Loucy (cell line): ENCODE data around the gene SDS.

Experiments used
- H2AFZ ChIP-seq: fragments of 200-600 bp; sonication (generic); 2 replicates; pipeline ENCODE4 v1.6.0; 2016; ENCODE audit warnings: antibody characterized with exemption, mild to moderate bottlenecking, low read length, moderate library complexity
- H3F3A ChIP-seq: fragments of 200-600 bp; 2 replicates; pipeline ENCODE4 v1.6.0; 2016; ENCODE audit warnings: antibody characterized with exemption, low read depth, mild to moderate bottlenecking
- H3K27me3 ChIP-seq: fragments of 200-600 bp; sonication (generic); 2 replicates; pipeline ENCODE4 v1.6.1; 2014; ENCODE audit warnings: low read length, mild to moderate bottlenecking; ENCODE audit not compliant: insufficient read depth, poor library complexity, severe bottlenecking
- H3K36me3 ChIP-seq: fragments of 200-600 bp; sonication (generic); 2 replicates; pipeline ENCODE4 v1.6.1; 2016; ENCODE audit warnings: low read length; ENCODE audit not compliant: insufficient read depth
- H3K4me1 ChIP-seq: fragments of 200-600 bp; sonication (generic); 2 replicates; pipeline ENCODE4 v1.5.1; 2014; ENCODE audit warnings: low read length, mild to moderate bottlenecking; ENCODE audit not compliant: insufficient read depth, poor library complexity, severe bottlenecking
- H3K4me2 ChIP-seq: fragments of 200-600 bp; sonication (generic); 2 replicates; pipeline ENCODE4 v1.6.0; 2014; ENCODE audit warnings: antibody characterized with exemption, low read length, low read depth, mild to moderate bottlenecking; ENCODE audit not compliant: poor library complexity, severe bottlenecking
- H3K4me3 ChIP-seq: fragments of 200-600 bp; sonication (generic); 2 replicates; pipeline ENCODE4 v1.5.1; 2014; ENCODE audit warnings: low read length, mild to moderate bottlenecking, mixed read lengths; ENCODE audit not compliant: poor library complexity, severe bottlenecking
- H3K79me2 ChIP-seq: fragments of 200-600 bp; sonication (generic); 2 replicates; pipeline ENCODE4 v1.6.1; 2014; ENCODE audit warnings: low read length; ENCODE audit not compliant: insufficient read depth
- H3K9ac ChIP-seq: fragments of 200-600 bp; sonication (generic); 2 replicates; pipeline ENCODE4 v1.6.0; 2014; ENCODE audit warnings: mild to moderate bottlenecking, low read depth, low read length, moderate library complexity; ENCODE audit not compliant: poor library complexity, severe bottlenecking
- H3K9me2 ChIP-seq: fragments of 200-600 bp; sonication (generic); replicated peaks from 2 replicates; pipeline ENCODE4 v1.6.1; 2016; ENCODE audit warnings: low read depth, low read length, mixed read lengths
- H3K9me3 ChIP-seq: fragments of 200-600 bp; sonication (generic); 2 replicates; pipeline ENCODE4 v1.6.1; 2014; ENCODE audit warnings: mild to moderate bottlenecking, antibody characterized with exemption, low read length, low read depth; ENCODE audit not compliant: insufficient read depth
- H4K20me1 ChIP-seq: fragments of 200-600 bp; sonication (generic); 2 replicates; pipeline ENCODE4 v1.6.0; 2014; ENCODE audit warnings: antibody characterized with exemption, low read length, mild to moderate bottlenecking; ENCODE audit not compliant: insufficient read depth, poor library complexity, severe bottlenecking
- EZH2phosphoT487 ChIP-seq: fragments of 200-600 bp; IDR thresholded peaks from 2 replicates; pipeline ENCODE4 v1.6.1; 2018; ENCODE audit warnings: antibody characterized with exemption, mild to moderate bottlenecking, moderate library complexity, borderline replicate concordance
- TF ChIP-seq, protein P1 (sequence below): fragments of 200-600 bp; sonication (generic); conservative IDR thresholded peaks from 2 replicates; pipeline ENCODE4 v1.5.1; 2014; ENCODE audit warnings: mild to moderate bottlenecking, antibody characterized with exemption, low read length

The SDS gene

DNA sequence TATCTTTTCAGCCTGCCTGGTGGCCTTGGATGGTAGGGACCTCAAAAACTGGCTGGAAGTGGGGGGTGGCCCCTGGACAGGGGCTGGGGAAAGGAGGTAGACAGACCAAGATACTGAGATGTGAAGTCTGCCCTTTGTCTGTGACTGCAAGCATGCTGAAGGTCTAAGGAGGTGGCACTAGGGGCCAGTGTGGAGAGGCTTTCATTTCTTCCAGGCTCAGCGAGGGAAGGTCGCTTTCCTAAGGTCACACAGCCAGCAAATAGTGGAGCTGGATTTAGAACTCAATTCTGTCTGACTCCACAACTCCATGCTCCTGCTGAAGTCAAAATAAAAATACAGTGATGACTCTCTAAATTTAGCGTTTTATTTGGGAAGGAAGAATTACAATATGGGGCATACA is 56.6 kb downstream of the SDS start:
- H3K9me3 ChIP-seq: no peaks in the 10 kb centered on the region
- no peaks in the 10 kb centered on the region for H3F3A ChIP-seq
- H4K20me1 ChIP-seq: no peaks in the 10 kb centered on the region
- H2AFZ ChIP-seq: no peak overlapping the region
- no peaks in the 10 kb centered on the region for H3K4me1 ChIP-seq
- no peak overlapping the region for H3K4me3 ChIP-seq
- H3K9me2 ChIP-seq: no peaks in the 10 kb centered on the region
- TF ChIP-seq, protein P1, sequence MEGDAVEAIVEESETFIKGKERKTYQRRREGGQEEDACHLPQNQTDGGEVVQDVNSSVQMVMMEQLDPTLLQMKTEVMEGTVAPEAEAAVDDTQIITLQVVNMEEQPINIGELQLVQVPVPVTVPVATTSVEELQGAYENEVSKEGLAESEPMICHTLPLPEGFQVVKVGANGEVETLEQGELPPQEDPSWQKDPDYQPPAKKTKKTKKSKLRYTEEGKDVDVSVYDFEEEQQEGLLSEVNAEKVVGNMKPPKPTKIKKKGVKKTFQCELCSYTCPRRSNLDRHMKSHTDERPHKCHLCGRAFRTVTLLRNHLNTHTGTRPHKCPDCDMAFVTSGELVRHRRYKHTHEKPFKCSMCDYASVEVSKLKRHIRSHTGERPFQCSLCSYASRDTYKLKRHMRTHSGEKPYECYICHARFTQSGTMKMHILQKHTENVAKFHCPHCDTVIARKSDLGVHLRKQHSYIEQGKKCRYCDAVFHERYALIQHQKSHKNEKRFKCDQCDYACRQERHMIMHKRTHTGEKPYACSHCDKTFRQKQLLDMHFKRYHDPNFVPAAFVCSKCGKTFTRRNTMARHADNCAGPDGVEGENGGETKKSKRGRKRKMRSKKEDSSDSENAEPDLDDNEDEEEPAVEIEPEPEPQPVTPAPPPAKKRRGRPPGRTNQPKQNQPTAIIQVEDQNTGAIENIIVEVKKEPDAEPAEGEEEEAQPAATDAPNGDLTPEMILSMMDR: no peak
- no peak for TF ChIP-seq EZH2phosphoT487
- H3K79me2 ChIP-seq: no peaks in the 10 kb centered on the region
- H3K9ac ChIP-seq: no peak overlapping the region
- no peak overlapping the region for H3K4me2 ChIP-seq
- no peaks in the 10 kb centered on the region for H3K27me3 ChIP-seq
- H3K36me3 ChIP-seq: no peaks in the 10 kb centered on the region

DNA sequence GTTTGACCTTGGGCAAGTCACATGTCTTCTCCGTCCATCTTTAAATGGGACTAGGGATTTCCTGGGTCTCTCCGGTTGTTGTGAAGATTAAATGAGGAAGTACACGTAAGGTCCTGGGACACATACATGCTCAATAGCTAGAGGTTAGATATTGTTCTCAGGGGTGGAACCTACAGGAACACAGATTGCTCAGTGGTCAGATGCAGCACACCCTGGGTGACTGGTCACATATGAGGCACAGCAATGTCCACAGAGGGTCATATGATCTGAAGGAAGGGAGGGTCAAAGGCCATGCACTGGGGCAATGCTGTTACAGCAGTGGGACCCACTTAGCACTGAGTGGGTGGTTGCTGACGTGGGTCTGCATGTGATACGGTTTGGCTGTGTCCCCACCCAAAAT is 57.3 kb downstream of the SDS start:
- no peaks in the 10 kb centered on the region for H3K4me1 ChIP-seq
- H3K4me3 ChIP-seq: no peak overlapping the region
- no peaks in the 10 kb centered on the region for H3K27me3 ChIP-seq
- no peaks in the 10 kb centered on the region for H3K36me3 ChIP-seq
- no peak overlapping the region for H3K9ac ChIP-seq
- H3K79me2 ChIP-seq: no peaks in the 10 kb centered on the region
- H3K9me3 ChIP-seq: no peaks in the 10 kb centered on the region
- no peaks in the 10 kb centered on the region for H3K9me2 ChIP-seq
- H2AFZ ChIP-seq: no peak overlapping the region
- TF ChIP-seq, protein P1: no peak
- TF ChIP-seq EZH2phosphoT487: no peak
- H3K4me2 ChIP-seq: no peak overlapping the region
- no peaks in the 10 kb centered on the region for H3F3A ChIP-seq
- H4K20me1 ChIP-seq: no peaks in the 10 kb centered on the region

DNA sequence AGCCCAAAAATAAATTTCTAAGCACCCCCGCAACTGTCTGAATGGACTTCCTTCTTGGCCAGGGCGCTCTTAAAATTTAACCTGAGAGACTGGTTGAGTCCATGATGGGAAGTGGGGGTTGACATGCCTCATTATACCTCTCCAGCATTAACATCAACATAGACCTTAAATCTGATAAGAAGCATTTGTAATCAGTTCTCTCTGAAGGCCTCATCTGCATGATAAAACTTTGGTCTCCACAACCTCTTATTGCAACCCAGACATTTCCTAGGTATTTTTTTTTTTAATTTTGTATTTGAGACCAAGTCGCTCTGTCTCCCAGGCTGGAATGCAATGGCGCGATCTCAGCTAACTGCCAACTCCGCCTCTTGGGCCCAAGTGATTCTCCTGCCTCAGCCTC is 58.4 kb downstream of the SDS start:
- H3K9me2 ChIP-seq: no peaks in the 10 kb centered on the region
- H4K20me1 ChIP-seq: no peaks in the 10 kb centered on the region
- no peaks in the 10 kb centered on the region for H3K79me2 ChIP-seq
- H2AFZ ChIP-seq: no peak overlapping the region
- H3K4me3 ChIP-seq: no peak overlapping the region
- H3K4me2 ChIP-seq: no peak overlapping the region
- no peaks in the 10 kb centered on the region for H3K36me3 ChIP-seq
- H3K4me1 ChIP-seq: no peaks in the 10 kb centered on the region
- H3K27me3 ChIP-seq: no peaks in the 10 kb centered on the region
- no peak overlapping the region for H3K9ac ChIP-seq
- no peaks in the 10 kb centered on the region for H3F3A ChIP-seq
- TF ChIP-seq, protein P1: no peak
- H3K9me3 ChIP-seq: no peaks in the 10 kb centered on the region
